Islet of Langerhans (tissue), 1 donor: ENCODE results near the gene POLR3A.

Experiments
- FAIRE-seq: peaks from one replicate; lab custom pipeline; 2011; peaks lifted over from hg19 to GRCh38; lab: Jason Lieb, UNC

Gene POLR3A

GRCh38 chr10:77977934-77978333 lies 51.4 kb downstream of the POLR3A start:
- no peak for FAIRE-seq

DNA sequence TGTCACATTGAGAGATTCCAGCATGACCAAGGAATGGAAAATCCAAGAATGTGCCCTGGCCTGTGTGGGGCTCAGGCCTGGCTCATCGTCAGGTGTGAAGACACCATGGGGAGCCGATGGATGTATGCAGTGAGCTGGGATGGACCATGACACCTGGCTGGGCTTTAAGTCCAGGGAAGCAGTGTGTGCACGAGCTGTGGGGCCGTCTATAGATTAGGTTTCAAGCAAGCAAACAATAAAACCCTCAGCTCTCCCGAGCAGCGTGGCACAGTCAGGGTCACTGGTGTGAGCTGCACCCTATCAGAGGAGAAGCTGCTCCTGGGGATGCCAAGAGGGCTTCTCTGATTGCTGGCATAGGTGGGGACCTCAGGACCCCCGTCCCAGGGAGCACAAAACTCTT lies 52.3 kb downstream of the POLR3A start:
- FAIRE-seq: no peak

DNA sequence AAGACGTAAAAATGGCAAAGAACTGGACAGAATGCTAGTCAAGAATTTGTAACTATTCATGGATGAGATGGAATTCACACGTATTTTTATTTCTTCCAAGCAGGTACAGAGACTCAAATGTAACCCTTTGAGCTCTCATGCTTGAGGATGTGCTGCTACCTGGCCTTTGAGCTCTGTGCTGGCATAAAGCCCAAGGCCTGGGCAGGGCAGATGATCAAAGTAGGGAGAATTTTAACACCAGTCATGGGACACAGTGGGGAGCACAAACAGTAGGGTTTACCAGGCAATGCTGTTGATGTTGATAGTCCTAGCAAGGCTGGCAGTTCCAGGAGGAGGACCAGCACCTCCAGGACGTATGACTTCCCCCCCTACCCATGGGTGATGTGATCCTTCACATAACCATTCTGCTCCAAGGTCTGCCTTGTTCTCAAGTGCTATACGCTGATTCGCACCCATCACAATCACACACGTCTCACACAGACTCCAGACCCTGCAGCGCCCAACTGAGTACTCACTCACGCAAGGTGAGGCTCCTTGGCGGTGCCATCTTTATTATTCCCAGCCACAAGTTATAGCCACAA lies 54.1 kb downstream of the POLR3A start:
- FAIRE-seq: no peak

GRCh38 chr10:77974396-77975074 lies 54.8 kb downstream of the POLR3A start:
- FAIRE-seq: no peak

- FAIRE-seq: no peak
Observed at GRCh38 chr10:77973276-77973675, 56.0 kb downstream of the POLR3A start.

GRCh38 chr10:77972148-77972547 lies 57.2 kb downstream of the POLR3A start:
- FAIRE-seq: no peak

DNA sequence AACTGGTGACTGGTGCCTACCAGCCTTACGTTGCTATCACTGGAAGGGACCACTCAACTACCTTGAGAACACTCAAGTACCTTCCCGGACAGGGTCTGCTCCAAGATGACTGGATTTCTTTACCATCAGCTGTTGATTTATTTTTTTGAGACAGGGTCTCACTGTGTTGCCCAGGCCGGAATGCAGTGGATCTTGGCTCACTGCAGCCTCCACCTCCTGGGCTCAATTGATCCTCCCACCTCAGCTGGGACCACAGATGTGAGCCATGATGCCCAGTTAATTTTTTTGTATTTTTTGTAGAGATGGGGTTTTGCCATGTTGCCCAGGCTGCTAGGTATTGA lies 57.5 kb downstream of the POLR3A start:
- FAIRE-seq: no peak

GRCh38 chr10:77970869-77971803 lies 58.2 kb downstream of the POLR3A start:
- peak; percentile 56 for FAIRE-seq

GRCh38 chr10:77969114-77969513 lies 60.2 kb downstream of the POLR3A start:
- no peak for FAIRE-seq

GRCh38 chr10:77967611-77968022 lies 61.7 kb downstream of the POLR3A start:
- no peak for FAIRE-seq

- FAIRE-seq: no peak
Observed at GRCh38 chr10:77965294-77965693, 64.0 kb downstream of the POLR3A start.

DNA sequence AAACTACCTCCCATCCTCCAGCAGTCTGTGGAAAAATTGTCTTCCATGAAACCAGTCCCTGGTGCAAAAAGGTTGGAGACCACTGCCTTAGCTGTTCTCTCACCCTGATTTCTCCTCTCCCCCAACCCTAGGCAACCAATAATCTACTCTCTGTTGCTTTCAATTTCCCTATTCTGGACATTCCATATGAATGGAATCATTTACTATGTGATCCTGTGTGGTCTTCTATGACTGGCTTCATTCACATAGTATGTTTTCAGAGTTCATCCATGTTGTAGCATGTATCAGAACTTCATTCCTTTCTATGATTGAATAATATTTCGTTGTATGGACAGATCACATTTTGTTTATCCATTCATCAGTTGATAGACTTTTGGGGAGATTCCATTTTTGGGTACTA lies 64.5 kb downstream of the POLR3A start:
- no peak for FAIRE-seq

GRCh38 chr10:77963901-77964300 lies 65.4 kb downstream of the POLR3A start:
- FAIRE-seq: no peak

DNA sequence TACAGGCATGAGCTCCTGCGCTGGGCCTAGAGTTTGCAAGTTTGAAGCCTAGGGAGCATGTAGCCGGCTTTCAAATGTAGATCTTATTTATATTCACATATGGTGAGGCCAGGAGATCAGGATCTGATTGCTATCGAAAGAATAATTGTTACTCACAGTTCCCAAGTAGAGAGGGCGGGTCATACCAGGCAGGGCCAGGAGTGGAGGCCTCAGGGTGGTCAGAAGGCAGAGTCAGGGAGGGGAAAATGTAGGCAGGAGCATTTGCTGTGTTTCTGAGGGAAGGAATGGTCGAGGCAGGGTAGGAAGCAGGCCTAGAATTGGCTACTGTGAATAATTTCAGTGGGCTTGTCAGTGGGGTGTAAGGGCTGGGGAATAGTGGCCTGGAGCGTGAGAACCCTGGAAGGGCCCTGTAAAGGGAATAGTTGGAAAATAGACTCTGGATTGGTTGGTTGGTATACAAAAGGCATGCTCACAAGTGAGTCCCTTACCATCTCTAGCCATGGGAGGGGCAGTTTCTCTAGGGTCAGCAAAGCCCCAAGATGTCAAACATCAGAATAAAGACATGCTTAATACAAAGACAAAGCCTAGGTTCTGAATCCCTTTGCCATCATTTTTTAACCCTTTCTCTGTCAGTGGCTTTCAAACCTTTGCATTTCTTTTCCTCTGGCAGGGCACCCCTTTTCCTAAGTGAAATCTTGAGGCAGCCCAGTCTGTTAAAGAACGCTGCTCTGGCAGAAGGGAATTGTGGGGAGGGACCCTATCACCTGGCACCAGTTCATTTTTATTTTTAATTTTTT lies 66.8 kb downstream of the POLR3A start:
- FAIRE-seq: no peak

DNA sequence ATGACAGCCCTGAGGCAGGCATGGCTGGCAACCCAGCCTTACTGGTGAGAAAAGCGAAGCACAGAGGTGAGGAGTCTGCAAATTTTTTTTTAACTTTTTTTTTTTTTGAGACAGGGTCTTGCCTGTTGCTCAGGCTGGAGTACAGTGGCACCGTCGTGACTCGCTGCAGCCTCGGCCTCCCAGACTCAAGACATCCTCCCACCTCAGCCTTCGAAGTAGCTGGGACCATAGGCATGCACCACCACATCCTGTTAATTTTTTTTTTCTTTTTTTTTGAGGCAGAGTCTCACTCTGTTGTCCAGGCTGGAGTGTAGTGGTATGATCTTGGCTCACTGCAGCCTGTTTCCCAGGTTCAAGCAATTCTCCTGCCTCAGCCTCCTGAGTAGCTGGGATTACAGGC lies 67.6 kb downstream of the POLR3A start:
- FAIRE-seq: no peak

DNA sequence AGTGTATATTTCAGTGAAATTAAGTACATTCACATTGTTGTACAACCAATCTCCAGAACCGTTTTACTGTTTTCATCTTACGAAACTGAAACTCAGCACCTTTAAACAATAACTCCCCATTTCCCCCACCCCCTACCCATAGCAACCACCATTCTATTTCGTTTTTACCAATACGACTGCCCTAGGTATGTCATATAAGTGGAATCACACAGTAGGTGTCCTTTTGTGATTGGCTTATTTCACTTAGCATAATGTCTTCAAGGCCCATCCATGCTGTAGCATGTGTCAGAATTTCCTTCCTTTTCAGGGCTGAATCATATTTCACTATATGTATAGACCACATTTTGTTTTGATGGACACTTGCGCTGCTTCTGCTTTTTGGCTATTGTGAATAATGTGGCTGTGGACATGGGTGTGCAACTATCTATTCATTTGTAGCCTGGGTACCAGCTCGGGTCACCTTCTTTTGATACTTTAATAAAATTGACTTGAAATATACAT lies 68.4 kb downstream of the POLR3A start:
- FAIRE-seq: no peak

DNA sequence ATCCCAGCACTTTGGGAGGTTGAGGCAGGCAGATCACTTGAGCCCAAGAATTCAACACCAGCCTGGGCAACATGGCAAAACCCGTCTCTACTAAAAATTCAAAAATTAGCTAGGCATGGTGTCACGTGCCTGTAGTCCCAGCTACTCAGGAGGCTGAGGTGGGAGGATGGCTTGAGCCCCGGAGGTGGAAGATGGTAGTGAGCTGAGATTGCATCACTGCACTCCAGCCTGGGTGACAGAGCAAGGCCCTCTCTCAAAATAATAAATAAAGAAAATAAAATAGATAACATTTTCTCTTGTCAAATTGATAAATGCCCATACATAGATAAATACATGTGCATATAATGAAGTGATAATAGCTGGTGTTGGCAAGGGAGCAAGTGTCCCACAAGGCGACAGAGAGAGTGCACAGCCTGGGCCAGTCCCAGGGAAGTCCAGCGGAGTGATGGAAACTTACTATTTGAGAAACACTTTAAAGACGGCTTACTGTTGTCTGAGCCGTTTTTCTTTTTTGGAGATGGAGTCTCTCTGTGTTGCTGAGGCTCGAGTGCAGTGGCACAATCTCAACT lies 69.3 kb downstream of the POLR3A start:
- no peak for FAIRE-seq

- FAIRE-seq: no peak
Observed at GRCh38 chr10:77959384-77959783, 69.9 kb downstream of the POLR3A start.

GRCh38 chr10:77955136-77955535 lies 74.2 kb downstream of the POLR3A start:
- no peak for FAIRE-seq

GRCh38 chr10:77949167-77949566 lies 80.1 kb downstream of the POLR3A start:
- FAIRE-seq: no peak

DNA sequence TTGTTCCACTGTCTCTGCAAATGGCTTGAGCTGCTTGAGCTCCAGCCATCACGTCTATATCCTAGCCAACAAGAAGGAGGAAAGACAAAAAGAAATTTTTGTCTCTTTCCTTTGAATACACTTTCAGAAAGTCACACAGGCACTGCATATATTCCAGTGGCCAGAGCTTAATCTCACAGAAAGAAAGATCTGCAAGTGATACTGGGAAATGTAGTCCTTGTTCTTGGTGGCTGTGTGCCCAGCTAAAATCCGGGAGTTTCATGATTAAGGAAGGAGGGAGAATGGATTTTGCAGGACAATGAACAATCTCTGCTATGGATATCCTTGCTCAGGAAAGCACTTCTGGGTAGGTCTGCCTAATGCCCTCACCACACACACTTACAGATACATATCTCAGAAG lies 83.2 kb downstream of the POLR3A start:
- no peak for FAIRE-seq

GRCh38 chr10:77944519-77944918 lies 84.8 kb downstream of the POLR3A start:
- FAIRE-seq: no peak
